ENCODE measurements around the gene TEX26.

Gene TEX26

DNA sequence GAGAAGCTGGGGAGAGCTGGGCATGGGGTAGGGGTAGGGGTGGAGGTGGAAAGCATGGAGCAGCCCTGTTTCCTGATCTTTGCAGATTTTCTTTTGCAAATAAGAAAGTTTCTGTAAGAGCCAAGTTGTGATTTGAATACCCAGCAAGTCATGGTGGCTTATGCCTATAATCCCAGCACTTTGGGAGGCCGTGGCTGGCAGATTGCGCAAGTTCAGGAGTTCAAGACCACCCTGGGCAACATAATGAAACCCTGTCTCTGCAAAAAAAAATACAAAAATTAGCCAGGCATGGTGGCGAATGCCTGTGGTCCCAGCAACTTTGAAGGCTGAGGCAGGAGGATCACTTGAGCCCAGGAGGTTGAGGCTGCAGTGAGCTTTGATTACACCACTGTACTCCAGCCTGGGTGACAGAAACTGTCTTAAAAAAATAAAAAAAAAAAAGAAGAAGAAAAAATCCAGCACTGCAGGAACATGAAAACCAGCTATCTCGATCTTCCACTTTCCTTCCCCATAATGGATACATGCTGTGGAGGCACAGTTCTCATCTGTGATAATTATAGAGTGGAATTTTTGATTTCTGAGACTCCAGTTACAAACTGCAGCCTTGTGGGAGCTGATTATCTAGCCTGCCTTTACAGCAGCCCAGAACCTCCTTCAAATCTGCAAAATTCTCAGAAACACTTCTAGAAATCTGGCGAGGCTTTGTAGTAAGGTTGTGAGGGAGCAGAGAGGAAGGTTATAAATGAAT is 12.1 kb upstream of the TEX26 start:
- DNase-seq (ENCODE audit: low read depth in 1 of 2, low spot score in 1 of 2), result no peak
- TF ChIP-seq, protein P1, sequence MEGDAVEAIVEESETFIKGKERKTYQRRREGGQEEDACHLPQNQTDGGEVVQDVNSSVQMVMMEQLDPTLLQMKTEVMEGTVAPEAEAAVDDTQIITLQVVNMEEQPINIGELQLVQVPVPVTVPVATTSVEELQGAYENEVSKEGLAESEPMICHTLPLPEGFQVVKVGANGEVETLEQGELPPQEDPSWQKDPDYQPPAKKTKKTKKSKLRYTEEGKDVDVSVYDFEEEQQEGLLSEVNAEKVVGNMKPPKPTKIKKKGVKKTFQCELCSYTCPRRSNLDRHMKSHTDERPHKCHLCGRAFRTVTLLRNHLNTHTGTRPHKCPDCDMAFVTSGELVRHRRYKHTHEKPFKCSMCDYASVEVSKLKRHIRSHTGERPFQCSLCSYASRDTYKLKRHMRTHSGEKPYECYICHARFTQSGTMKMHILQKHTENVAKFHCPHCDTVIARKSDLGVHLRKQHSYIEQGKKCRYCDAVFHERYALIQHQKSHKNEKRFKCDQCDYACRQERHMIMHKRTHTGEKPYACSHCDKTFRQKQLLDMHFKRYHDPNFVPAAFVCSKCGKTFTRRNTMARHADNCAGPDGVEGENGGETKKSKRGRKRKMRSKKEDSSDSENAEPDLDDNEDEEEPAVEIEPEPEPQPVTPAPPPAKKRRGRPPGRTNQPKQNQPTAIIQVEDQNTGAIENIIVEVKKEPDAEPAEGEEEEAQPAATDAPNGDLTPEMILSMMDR (IDR thresholded peaks at IDR 0.05; ENCODE audit: insufficient read depth, low read length), result no peak
- no peak for TF ChIP-seq POLR2AphosphoS5 (IDR thresholded peaks at IDR 0.05; ENCODE audit: low read depth)
- TF ChIP-seq GABPA (IDR thresholded peaks at IDR 0.05; ENCODE audit: low read depth), result no peak
- TF ChIP-seq, protein P2, sequence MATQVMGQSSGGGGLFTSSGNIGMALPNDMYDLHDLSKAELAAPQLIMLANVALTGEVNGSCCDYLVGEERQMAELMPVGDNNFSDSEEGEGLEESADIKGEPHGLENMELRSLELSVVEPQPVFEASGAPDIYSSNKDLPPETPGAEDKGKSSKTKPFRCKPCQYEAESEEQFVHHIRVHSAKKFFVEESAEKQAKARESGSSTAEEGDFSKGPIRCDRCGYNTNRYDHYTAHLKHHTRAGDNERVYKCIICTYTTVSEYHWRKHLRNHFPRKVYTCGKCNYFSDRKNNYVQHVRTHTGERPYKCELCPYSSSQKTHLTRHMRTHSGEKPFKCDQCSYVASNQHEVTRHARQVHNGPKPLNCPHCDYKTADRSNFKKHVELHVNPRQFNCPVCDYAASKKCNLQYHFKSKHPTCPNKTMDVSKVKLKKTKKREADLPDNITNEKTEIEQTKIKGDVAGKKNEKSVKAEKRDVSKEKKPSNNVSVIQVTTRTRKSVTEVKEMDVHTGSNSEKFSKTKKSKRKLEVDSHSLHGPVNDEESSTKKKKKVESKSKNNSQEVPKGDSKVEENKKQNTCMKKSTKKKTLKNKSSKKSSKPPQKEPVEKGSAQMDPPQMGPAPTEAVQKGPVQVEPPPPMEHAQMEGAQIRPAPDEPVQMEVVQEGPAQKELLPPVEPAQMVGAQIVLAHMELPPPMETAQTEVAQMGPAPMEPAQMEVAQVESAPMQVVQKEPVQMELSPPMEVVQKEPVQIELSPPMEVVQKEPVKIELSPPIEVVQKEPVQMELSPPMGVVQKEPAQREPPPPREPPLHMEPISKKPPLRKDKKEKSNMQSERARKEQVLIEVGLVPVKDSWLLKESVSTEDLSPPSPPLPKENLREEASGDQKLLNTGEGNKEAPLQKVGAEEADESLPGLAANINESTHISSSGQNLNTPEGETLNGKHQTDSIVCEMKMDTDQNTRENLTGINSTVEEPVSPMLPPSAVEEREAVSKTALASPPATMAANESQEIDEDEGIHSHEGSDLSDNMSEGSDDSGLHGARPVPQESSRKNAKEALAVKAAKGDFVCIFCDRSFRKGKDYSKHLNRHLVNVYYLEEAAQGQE (IDR thresholded peaks at IDR 0.05; ENCODE audit: insufficient replicate concordance, low read depth), result no peak
- TF ChIP-seq SPI1 (IDR thresholded peaks at IDR 0.05; ENCODE audit: borderline replicate concordance, low read depth), result no peak

DNA sequence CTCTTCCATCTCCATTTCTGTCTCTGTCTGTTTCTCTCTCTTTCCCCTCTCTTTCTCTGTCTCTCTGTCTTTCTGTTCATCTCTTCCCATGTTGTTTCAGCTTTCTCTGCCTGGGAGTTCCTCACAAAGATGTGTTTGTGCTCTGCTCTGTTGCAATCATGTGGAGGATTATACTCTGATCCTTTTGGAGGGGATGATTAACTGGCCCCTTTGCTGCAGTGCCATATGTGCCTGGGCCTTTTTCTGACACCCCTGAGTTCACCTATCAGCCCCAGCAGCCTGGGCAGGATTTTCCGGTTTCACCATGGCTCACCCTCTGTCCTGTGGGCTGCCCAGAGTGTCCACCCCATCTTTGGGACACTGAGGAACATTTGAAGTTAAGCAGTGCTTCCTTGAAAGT is 9.0 kb upstream of the TEX26 start:
- TF ChIP-seq POLR2AphosphoS5 (IDR thresholded peaks at IDR 0.05; ENCODE audit: low read depth) (no peak), GABPA (IDR thresholded peaks at IDR 0.05; ENCODE audit: low read depth) (no peak), SPI1 (IDR thresholded peaks at IDR 0.05; ENCODE audit: borderline replicate concordance, low read depth) (no peak)
- TF ChIP-seq, protein P2 (IDR thresholded peaks at IDR 0.05; ENCODE audit: insufficient replicate concordance, low read depth), result no peak
- TF ChIP-seq, protein P1 (IDR thresholded peaks at IDR 0.05; ENCODE audit: insufficient read depth, low read length), result no peak
- no peak for DNase-seq (ENCODE audit: low read depth in 1 of 2, low spot score in 1 of 2)
- Histone ChIP-seq H3K27ac (replicated peaks) (no peak overlapping the region), H3K27me3 (ENCODE audit: insufficient read depth, poor library complexity, severe bottlenecking) (peaks cover 5% of the 10 kb centered on the region), H3K4me3 (replicated peaks; ENCODE audit: insufficient read depth, low read length) (no peak overlapping the region)

More for the DNA sequence above, 12.1 kb upstream of the TEX26 start:
- Histone ChIP-seq H3K4me3 (replicated peaks; ENCODE audit: insufficient read depth, low read length) (no peak overlapping the region), H3K27me3 (ENCODE audit: insufficient read depth, poor library complexity, severe bottlenecking) (peaks cover 3% of the 10 kb centered on the region), H3K27ac (replicated peaks) (no peak overlapping the region)

DNA sequence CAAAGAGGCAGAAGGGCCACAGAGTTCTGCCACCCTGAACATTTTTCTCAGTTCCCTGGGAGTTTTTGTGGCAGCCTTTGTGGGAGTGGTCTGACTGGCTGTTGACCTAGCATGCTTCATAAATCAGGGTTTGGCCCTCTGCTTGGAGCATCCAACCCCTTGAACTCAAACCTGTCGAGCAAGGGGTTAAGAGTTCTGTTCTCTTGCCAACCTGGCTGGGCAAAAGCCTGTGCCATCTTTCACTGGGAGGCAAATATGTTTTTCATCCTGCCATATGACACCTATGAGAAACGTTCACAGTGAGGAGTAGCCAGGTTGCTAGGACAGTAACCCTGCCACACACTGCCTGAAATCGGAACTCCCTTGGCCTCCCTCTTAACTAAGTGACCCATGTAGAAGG is 7.7 kb upstream of the TEX26 start:
- DNase-seq (ENCODE audit: low read depth in 1 of 2, low spot score in 1 of 2), result no peak
- Histone ChIP-seq H3K27ac (replicated peaks) (no peak overlapping the region), H3K27me3 (ENCODE audit: insufficient read depth, poor library complexity, severe bottlenecking) (peaks cover 5% of the 10 kb centered on the region), H3K4me3 (replicated peaks; ENCODE audit: insufficient read depth, low read length) (no peak overlapping the region)
- TF ChIP-seq, protein P1 (IDR thresholded peaks at IDR 0.05; ENCODE audit: insufficient read depth, low read length), result no peak
- TF ChIP-seq, protein P2 (IDR thresholded peaks at IDR 0.05; ENCODE audit: insufficient replicate concordance, low read depth), result no peak
- TF ChIP-seq POLR2AphosphoS5 (IDR thresholded peaks at IDR 0.05; ENCODE audit: low read depth) (no peak), SPI1 (IDR thresholded peaks at IDR 0.05; ENCODE audit: borderline replicate concordance, low read depth) (no peak), GABPA (IDR thresholded peaks at IDR 0.05; ENCODE audit: low read depth) (no peak)

Data from HL-60 (cell line).